Measurements from ENCODE around the gene TMUB1. TPM values are rescaled to one million over a fixed set of nuclear protein-coding genes. Genes with fewer than 3 reads are reported as not detected.

The TMUB1 gene
- total RNA-seq, 1 experiment from 2014 or later, result 43.8 TPM

DNA sequence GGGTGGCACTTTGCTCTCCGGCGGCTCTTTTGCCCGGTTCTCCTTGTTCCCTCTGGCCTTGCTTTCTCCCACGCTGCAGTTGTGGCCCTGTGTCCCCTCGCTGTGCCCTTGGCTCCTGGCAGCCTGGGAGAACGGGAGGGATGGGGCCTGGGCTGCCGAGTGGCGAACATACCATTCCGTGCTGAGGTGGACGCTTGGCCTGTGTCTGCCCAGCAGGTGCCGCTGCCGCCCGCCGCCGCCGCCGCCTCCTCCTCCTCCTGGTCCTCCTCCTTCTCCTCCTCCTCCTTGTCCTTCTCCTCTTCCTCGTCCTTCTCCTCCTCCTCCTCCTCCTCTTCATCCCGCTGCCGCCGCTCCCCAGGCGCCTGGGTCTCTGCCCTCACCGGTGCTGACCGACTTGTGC is 39.0 kb upstream of the TMUB1 start:
- peaks cover 35% of the 10 kb centered on the region for H3K36me3 ChIP-seq (ENCODE audit: insufficient read depth, low read length, poor library complexity, severe bottlenecking)
- no peak for DNase-seq (ENCODE audit: low spot score)
- CTCF ChIA-PET, result no interaction called here

DNA sequence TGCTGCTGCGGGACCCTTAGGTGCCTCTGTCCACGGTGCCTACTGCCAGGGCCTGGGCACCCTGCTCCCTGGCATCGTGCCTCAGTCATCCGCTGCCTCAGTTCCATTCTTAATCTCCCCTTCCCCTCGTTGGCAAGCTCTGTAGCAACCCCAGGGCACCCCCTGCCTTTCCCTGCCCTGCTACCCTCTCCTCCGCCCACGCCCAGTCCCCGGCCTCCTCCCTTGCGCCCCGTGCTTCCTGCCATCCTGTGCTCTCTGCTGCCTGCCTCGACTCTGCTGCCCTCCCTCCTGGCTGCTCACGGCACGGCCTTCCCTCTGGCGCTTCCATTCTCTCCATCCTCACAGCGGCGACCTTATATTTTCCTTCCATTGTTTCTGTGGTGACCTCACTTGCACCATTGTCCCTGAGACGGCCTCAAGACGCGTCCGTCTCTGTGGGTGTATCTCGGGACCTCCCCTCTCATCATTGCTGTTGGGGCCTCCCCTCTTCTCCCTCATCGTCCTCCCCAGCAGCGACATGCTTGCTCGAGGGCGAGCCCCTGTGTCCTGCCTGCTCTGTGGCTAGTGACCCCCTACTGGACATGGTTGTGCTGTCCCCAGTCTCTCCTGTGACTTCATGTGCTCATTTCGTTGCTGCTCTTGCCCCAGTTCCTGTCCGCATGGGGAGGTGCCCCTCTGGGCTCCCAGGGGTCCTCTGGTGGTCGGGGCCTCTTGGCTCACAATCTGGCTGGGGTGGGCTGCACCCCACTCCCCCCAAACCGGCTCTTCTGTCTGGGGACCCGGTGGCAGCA is 38.3 kb upstream of the TMUB1 start:
- H3K27ac ChIP-seq (ENCODE audit: low read depth, low read length, poor library complexity, severe bottlenecking), result no peak overlapping the region
- POLR2A ChIA-PET (ENCODE audit: low non-redundant PET), result no interaction called here

More for the DNA sequence above, 39.0 kb upstream of the TMUB1 start:
- POLR2A ChIA-PET (ENCODE audit: low non-redundant PET), result no interaction called here
- Histone ChIP-seq H3K4me3 (ENCODE audit: low read depth, low read length, poor library complexity, severe bottlenecking) (no peak overlapping the region), H3K27me3 (replicated peaks; ENCODE audit: insufficient read depth, low read depth, low read length, poor library complexity) (no peaks in the 10 kb centered on the region), H3K4me1 (ENCODE audit: insufficient read depth, low read length, poor library complexity, severe bottlenecking) (peaks cover 11% of the 10 kb centered on the region), H3K9me3 (ENCODE audit: low read depth, low read length, poor library complexity, severe bottlenecking) (no peaks in the 10 kb centered on the region), H3K27ac (ENCODE audit: low read depth, low read length, poor library complexity, severe bottlenecking) (no peak overlapping the region)
- no TSS peak for BruUV-seq (replicated peaks)
- TF ChIP-seq, protein P1, sequence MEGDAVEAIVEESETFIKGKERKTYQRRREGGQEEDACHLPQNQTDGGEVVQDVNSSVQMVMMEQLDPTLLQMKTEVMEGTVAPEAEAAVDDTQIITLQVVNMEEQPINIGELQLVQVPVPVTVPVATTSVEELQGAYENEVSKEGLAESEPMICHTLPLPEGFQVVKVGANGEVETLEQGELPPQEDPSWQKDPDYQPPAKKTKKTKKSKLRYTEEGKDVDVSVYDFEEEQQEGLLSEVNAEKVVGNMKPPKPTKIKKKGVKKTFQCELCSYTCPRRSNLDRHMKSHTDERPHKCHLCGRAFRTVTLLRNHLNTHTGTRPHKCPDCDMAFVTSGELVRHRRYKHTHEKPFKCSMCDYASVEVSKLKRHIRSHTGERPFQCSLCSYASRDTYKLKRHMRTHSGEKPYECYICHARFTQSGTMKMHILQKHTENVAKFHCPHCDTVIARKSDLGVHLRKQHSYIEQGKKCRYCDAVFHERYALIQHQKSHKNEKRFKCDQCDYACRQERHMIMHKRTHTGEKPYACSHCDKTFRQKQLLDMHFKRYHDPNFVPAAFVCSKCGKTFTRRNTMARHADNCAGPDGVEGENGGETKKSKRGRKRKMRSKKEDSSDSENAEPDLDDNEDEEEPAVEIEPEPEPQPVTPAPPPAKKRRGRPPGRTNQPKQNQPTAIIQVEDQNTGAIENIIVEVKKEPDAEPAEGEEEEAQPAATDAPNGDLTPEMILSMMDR (conservative IDR thresholded peaks at IDR 0.05; ENCODE audit: low read depth, low read length), result no peak
- TF ChIP-seq EZH2 (IDR thresholded peaks at IDR 0.05; ENCODE audit: borderline replicate concordance, low read depth, low read length, poor library complexity, severe bottlenecking), result no peak
- intact Hi-C loops (cut with micrococcal nuclease; ENCODE audit: unreplicated experiment), result loop anchor here (5.0 kb wide), 1 partner anchor 105 kb away; the partner anchor contains the start of gene ABCF2

DNA sequence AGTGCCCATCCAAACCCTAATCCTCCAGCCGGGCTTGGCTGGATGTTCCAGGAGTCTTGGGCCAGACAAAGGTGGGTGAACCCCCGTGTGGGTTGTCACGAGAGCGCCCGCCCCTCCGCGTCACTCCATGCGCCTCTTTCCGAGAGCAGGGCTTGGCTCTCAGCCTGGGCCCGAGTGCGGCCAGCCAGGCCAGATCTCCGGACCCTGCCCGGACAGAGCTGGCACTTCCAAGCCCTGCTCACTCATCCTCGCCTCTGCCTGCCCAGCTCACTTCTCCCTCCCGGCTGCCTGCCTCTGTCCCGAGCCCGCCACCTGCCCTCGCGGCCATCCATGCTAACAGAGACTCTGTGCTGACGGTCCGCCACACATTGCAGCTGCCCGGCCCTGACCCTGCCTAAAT is 37.6 kb upstream of the TMUB1 start:
- DNase-seq (ENCODE audit: low spot score), result no peak
- Histone ChIP-seq H3K4me3 (ENCODE audit: low read depth, low read length, poor library complexity, severe bottlenecking) (no peak overlapping the region), H3K36me3 (ENCODE audit: insufficient read depth, low read length, poor library complexity, severe bottlenecking) (peaks cover 38% of the 10 kb centered on the region), H3K27ac (ENCODE audit: low read depth, low read length, poor library complexity, severe bottlenecking) (no peak overlapping the region), H3K9me3 (ENCODE audit: low read depth, low read length, poor library complexity, severe bottlenecking) (no peaks in the 10 kb centered on the region), H3K27me3 (replicated peaks; ENCODE audit: insufficient read depth, low read depth, low read length, poor library complexity) (no peaks in the 10 kb centered on the region), H3K4me1 (ENCODE audit: insufficient read depth, low read length, poor library complexity, severe bottlenecking) (peaks cover 14% of the 10 kb centered on the region)
- POLR2A ChIA-PET (ENCODE audit: low non-redundant PET), result no interaction called here
- intact Hi-C loops (cut with micrococcal nuclease; ENCODE audit: unreplicated experiment), result loop anchor here (5.0 kb wide), 1 partner anchor 106 kb away; the partner anchor contains the start of gene ABCF2
- TF ChIP-seq, protein P1 (conservative IDR thresholded peaks at IDR 0.05; ENCODE audit: low read depth, low read length), result no peak
- TF ChIP-seq EZH2 (IDR thresholded peaks at IDR 0.05; ENCODE audit: borderline replicate concordance, low read depth, low read length, poor library complexity, severe bottlenecking), result no peak
- no TSS peak for BruUV-seq (replicated peaks)
- CTCF ChIA-PET, result no interaction called here

More for the DNA sequence above, 38.3 kb upstream of the TMUB1 start:
- no peak for DNase-seq (ENCODE audit: low spot score)
- H3K27me3 ChIP-seq (replicated peaks; ENCODE audit: insufficient read depth, low read depth, low read length, poor library complexity), result no peaks in the 10 kb centered on the region
- no peaks in the 10 kb centered on the region for H3K9me3 ChIP-seq (ENCODE audit: low read depth, low read length, poor library complexity, severe bottlenecking)
- BruUV-seq (replicated peaks), result no TSS peak
- H3K4me1 ChIP-seq (ENCODE audit: insufficient read depth, low read length, poor library complexity, severe bottlenecking), result peaks cover 11% of the 10 kb centered on the region
- intact Hi-C loops (cut with micrococcal nuclease; ENCODE audit: unreplicated experiment), result loop anchor here (5.0 kb wide), 1 partner anchor 106 kb away; the partner anchor contains the start of gene ABCF2
- H3K4me3 ChIP-seq (ENCODE audit: low read depth, low read length, poor library complexity, severe bottlenecking), result no peak overlapping the region
- H3K36me3 ChIP-seq (ENCODE audit: insufficient read depth, low read length, poor library complexity, severe bottlenecking), result peaks cover 38% of the 10 kb centered on the region
- TF ChIP-seq, protein P1 (conservative IDR thresholded peaks at IDR 0.05; ENCODE audit: low read depth, low read length), result no peak
- no peak for TF ChIP-seq EZH2 (IDR thresholded peaks at IDR 0.05; ENCODE audit: borderline replicate concordance, low read depth, low read length, poor library complexity, severe bottlenecking)
- CTCF ChIA-PET, result no interaction called here
